Activated effector memory CD4-positive, alpha-beta T cell treated with Interleukin-2 at 50 U/mL for 16 hours (primary cell): ENCODE data around the gene NPR3.

Experiments
- DNase-seq: peaks from one replicate; pipeline ENCODE4 v3.0.0-alpha.2; 2020

The NPR3 gene, protein sequence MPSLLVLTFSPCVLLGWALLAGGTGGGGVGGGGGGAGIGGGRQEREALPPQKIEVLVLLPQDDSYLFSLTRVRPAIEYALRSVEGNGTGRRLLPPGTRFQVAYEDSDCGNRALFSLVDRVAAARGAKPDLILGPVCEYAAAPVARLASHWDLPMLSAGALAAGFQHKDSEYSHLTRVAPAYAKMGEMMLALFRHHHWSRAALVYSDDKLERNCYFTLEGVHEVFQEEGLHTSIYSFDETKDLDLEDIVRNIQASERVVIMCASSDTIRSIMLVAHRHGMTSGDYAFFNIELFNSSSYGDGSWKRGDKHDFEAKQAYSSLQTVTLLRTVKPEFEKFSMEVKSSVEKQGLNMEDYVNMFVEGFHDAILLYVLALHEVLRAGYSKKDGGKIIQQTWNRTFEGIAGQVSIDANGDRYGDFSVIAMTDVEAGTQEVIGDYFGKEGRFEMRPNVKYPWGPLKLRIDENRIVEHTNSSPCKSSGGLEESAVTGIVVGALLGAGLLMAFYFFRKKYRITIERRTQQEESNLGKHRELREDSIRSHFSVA

DNA sequence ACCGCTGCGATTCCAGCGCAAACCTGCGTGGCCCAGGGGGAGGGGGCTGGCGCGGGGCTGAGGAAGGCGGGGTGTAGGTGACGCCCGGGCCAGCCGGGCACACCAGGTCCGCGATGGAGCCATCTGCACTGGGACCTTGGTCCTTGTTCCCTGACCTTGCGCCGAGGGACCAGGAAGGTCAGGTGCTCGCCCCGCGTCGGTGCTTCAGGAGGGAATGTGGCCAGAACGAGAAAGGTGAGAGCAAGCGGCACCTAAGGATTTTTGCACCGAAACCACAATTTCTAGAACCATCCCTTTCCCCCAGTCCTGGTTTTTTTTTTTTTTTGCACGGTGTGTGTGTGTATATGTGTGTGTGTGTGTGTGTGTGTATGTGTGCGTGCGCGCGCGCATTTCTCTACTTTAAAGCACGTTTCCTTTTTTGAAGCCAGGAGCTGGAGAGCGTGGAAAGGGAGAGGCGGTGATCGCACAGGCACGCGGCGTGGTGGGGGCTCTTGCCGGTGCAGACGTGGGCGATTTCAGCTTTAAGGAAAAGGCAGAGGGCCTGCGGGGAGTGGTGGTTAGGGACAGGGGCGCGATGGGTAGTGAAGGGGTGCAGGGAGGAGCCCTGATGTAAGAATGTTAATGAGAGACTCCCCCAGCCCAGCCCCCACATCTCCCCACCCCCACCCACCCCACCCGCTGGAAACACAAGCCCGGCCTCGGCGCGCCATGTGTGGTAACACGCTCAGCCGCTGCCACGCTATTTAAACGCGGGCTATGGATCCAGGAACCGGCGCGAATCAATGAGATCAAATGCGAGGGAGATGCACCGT lies at the start of gene NPR3:
TSS of gene NPR3 (plus strand) at position 772 of the 812 bp plus-strand sequence. CDS start 456 bp downstream, outside the sequence.
- DNase-seq: no peak

DNA sequence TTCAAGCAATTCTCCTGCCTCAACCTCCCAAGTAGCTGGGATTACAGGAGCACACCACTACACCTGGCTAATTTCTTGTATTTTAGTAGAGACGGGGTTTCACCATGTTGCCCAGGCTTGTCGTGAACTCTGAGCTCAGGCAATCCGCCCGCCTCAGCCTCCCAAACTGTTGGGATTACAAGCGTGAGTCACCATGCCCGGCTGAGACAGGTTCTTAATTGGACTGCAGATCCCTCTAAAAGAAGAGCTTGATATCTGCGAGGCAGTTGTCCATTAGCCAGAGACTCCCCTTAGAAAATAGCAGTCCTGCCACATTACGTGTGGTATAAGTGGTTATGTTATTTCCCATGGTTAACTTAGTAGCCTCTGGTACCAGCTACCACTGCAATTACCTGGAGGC lies 46.6 kb upstream of the NPR3 start:
- no peak for DNase-seq

DNA sequence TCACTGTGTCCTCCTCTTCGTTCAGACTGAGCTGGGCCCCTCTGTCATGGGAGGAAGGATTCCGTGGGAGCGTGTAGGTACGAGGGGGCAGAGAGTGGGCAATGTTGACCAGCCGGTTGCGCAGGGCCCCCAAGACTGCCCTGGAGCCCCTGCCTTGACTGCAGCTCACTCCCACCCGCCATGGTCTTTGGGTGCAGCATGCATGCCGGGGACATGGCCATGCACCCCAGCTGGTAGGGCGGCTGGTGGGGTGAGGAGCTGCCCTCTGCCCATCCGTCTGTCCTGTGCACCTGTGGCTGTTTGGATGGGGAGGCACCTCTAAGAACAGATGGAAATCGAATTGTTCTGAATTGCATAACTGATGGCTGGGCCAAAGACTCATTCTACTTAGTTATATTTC lies 42.6 kb upstream of the NPR3 start:
- no peak for DNase-seq

DNA sequence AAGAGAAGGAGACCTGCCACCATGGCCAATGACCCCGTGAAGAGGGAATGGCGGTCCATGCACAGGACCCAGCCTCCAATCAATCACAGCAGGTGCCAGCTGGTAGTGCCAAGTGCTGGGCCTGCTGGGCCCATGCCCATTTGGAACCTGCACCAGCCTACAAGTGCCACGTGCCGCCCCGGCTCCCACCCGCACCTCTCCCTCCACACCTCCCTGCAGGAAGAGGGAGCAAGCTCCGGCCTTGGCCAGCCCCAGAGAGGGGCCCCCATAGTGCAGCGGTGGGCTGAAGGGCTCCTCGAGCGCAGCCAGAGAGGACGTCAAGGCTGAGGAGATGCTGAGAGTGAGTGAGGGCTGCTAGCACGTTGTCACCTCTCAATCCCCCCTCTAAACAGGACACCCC lies 37.8 kb upstream of the NPR3 start:
- no peak for DNase-seq

DNA sequence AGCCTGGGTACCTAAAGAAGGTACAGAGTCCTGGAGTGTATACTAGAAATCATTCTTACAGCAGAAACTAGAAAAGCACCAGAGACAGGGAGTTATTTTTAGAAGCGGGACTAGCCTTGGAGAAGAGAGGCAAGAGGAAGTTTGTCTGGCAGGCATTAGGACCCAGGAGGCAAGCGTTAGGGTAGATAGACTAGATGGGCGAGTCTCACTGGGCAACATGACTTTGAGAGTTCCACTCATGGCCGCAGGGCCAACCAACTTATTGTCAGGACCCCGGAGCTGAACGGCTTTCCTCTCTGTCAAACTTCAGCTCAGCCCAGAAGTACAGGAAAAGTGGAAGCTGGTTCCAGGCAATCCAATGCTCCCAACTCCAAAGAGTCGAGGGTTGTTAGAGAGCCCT lies 34.1 kb upstream of the NPR3 start:
- no peak for DNase-seq

DNA sequence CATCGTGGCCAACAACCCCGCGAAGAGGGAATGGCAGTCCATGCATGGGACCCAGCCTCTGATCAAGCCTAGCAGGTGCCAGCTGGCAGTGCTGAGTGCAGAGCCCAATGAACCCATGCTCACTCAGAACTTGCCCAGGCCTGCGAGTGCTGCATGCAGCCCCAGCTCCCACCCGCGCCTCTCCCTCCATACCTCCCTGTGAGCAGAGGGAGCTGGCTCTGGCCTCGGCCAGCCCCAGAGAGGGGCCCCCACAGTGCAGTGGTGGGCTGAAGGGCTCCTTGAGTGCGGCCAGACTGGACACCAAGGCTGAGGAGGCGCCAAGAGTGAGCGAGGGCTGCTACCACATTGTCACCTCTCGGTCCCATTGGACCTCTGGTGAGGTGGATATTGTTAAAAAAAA lies 32.6 kb upstream of the NPR3 start:
- no peak for DNase-seq

DNA sequence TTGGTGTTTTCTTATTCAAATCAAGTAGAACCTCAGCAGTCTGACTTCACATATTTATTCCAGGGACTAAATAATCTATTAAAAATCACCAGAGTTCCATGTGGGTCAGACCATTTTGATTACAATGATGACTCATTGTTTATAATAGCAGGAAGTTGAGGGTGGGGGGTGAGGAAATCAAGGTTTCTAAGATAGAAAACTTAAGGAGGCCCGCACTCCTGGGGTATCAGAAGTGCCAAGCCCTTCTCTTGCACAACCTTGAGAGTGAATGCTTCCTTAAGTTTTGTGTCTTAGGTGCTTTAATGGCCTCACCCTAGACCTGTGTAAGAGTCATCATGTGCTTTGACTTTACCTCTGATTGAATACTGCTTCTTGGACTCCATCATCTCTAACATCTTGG lies 31.9 kb upstream of the NPR3 start:
- DNase-seq: no peak

DNA sequence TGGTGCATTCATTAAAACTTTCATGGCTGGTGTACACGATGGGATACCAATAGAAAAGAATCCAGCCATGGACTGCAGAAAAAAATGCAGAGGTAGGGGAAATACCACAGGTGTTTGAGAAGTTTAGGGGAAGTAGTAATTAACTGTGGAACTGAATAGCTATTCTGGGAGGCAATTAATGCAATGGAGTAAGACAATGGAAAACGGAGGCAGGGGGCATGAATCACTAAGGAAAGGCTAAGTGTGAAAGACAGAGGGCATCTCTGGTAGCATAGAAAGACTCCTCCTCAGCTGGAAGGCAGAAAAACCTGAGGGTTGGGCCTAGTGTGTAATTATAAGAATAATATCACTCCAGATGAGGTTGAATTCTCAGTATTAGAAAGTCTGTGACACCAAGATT lies 30.9 kb upstream of the NPR3 start:
- no peak for DNase-seq

DNA sequence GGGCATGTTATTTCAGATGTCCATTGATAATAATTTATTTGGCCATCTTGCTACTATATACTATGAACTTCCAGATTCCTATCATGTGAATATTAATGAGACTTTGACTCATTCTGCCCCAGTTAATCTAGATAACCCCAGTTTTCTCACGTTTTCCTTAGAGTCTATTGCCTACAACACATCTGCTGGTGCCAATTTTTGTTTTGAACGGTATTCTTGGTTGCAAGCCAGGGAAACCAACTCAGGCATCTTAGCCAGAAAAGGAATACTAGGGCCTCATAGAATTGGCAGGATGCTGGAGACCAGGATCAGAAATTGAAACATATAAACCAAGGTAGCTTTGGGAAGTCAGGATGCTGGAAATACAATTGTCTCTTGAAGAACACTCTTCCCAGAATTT lies 28.0 kb upstream of the NPR3 start:
- DNase-seq: no peak

DNA sequence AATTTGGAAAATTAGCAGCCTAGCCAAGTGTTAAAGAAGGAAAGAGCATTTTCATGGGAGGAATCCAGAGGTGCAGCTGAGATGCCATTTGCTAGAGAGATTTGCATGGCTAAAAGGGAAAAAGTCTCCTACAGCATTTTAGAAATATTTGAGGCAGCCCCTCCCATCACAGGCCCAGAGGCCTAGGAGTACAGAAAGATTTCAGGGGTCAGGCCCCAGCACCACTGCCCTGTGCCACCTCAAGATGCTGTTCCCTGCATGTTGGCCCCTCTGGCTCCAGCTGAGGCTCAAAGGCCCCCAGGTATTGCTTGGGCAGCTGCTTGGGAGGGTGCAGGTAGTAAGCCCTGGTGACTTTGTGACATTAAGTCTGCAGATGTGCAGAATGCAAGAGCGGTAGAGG lies 26.9 kb upstream of the NPR3 start:
- DNase-seq: no peak

DNA sequence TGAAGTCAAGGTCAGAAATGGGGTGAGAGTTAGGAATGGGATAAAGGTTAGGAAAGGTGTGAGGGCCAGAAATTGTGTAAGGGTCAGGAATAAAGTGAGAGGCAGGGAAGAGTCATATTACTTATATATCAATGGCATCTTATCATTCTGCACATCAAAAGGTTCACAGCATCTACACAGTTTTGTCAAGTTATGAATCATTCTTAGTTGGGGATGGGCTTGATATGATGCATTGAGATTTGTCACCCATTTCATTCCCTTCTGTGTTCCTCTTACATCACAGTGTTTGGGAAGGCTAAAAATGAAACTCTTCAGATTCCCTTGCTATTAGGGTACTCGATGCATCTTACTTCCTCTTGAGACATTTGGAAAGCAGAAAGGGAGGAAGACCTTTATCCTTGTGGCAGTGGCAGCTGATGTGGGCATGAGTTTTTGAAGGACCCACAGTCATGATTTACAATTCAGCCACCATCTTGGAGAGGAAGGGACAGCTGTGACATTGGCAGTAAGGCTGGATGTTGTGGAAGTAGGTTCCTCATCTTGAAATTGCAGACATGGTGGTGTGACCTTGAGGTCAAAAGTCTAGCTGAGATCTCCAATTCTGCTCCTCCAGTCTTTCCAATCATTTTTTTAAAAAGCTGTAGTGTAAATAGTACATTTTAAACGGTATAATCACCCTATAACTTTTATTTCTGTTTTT lies 24.2 kb upstream of the NPR3 start:
- DNase-seq: no peak

DNA sequence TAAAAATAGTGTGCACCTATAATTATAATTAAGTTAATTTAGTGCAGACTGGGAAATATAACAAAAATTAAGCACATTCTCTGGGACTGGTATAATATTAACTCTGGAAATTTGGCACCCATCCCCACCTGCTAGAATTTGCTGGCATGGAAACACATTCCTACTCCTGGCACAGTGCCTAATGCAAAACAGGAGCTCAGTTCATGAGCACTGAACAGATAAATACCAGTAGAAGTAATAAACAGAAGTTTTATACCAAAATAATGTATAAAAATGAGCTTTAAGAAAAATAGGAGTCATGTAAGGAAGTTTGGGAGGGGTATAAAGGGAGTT lies 23.7 kb upstream of the NPR3 start:
- no peak for DNase-seq

DNA sequence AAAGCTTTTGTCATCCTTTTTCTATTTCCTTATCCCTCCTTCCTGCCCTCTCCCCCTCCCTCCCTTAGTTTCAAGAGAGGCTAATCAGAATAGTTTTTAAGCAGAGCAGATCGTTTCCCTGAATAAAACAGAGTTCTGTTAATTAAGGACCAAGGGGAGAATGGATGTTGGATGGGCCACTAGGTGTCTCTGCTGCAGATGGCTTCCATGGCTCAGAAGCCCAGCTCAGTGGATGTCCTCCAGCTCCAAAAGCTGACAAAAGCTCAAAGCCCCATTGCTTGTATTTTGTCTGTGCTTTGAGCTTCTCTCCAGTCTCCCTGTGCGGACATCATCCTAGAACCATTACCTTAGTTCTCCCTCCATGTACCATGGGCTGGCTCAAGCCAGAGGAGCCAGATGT lies 21.0 kb upstream of the NPR3 start:
- DNase-seq: no peak

DNA sequence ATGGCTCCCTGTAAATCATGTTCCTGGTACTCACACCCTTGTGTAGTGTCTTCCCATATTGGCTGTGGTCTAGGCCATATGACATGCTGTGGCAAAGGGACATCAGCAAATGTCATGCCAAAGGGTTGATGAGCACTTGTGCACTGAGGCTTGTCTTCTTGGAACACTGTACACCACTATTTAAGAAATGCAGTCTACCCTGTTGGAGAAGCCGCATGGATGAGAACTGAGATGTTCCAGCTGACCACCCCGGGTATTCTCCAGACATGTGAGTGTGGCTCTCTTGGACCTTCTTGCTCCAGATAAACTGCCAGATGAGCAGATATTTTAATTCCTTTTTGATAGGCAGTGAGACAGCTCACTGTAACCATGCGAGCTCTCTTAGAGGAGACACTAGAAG lies 20.5 kb upstream of the NPR3 start:
- no peak for DNase-seq

DNA sequence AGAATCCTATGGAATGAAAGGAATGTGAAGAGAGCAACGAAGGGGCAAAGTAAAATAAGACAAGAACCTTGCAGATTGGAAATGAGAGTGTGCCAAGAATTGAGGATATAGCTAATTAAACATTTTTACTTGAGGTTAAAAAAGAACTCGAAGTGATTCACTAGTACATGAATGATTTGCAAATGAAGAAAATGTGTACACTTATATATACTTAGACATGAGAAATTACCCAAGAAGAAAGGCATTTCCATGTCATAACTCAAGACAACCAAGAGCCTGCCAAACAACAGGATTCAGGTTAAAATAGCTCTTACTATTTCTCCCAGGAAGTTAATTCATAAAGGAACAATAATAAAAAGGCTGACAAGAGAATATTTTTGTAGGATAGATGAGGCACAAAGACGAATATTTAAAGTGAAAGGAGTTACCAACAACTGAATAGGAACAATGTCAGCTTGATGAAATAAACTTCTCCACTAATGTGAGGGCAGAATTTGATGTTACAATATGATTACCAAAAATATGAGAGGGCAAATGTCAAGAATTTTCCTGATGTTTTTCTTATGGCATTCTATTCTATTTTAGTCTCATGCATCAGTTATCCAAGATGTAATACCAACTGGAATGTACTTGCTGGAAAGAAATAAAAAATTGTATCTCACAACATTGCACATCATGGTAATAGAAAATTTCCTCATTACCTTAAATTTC lies 18.9 kb upstream of the NPR3 start:
- no peak for DNase-seq

DNA sequence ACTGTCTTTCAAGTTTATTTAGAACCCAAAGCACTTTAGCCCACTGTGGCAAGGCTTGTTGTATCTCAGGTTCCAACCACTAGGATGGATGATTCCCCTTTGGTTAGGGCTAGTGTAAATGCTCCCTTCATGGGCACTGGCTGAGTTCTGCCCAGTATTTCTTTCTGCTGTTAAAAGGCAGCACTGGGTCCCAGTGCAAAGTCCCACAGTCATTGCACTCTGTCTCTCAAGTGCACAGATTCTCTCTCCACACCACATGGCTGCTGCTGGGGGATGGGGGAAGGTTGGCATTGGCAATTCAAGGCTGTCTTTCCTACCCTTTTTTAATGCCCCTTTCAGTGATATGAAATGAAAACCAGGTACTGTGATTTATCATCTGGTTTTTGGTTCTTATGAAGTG lies 7.2 kb upstream of the NPR3 start:
- DNase-seq: no peak

DNA sequence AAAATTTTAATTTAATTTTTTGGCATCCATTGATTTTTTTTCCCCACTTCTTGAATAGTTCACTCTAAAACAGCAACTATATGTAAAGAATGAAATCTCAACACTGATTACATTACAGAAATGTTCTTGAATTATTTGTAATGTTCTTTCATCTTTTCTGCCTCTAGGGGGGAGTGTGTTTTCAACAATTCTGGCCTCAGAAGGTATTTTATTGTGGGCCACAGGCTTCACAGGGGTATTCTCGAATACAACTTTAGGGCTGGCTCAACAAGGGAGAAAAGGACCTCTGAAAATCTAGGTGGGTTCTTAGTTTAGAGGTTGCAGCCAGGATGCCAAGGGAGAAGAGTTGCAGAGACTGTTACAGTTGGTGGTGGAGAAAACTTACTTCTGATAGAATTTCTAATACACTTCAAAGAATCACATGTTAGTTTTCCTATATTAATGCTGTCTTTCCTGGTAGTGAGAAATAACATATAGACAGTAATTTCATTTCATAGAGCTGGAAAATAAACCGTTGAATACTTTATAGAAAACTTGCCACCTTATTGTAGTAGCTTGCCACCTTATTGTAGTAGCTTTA lies 3.6 kb upstream of the NPR3 start:
- DNase-seq: no peak

DNA sequence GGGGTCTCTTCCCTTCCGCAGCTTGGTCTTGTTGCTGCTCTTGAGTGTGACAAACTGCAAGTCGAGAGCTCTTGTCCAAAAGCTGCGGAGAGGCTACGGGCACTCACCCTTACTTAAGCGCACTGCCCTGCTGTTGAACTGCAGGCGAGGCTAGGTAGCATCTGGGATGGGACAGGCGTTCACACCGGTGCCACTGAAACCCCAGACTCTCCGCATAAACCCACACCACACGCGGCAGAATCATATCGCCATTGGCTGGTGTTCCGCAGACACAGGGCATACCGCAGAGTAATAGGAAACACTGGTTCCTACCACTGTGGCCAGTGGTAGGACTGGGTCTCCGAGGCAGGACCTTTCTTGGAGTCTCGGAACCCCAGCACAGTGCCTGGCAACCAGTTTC lies 2.2 kb upstream of the NPR3 start:
- DNase-seq: no peak

DNA sequence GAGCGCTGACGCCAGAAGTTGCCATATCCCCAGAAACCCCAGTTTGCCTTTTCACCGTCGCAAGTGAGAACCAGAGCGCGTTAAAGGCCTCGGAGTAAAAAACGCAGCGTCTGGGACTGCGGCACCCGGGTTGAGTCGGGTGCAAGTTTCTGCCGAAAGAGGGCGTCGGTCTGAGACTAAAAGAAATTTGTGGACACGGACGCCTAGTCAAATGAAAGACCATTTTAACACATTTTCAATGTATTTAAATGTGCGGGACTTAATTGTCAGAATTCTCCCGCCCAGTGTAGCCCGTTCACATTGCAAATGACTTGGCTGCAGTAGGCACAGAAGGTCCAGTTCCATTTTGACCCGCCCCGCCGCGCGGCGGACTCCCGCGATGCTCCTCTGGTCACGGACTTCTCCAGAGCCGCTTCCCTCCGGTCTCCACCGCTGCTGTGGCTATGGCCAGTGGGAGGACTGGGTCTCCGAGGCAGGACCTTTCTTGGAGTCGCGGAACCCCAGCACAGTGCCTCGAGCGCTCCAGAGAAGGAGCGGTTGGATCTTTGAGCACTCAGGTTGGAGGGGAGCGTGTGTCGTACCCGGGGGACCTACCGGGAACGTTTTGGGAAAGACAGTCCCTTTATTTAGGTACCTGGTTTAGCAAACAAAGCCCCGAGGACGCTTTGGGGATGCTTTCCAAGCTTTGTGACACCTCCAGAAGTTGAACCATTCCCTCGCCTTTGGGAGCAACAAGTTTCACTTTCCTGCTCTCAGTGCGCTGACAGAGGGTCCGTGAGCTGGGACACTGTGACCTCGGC lies 1.2 kb upstream of the NPR3 start:
- no peak for DNase-seq

DNA sequence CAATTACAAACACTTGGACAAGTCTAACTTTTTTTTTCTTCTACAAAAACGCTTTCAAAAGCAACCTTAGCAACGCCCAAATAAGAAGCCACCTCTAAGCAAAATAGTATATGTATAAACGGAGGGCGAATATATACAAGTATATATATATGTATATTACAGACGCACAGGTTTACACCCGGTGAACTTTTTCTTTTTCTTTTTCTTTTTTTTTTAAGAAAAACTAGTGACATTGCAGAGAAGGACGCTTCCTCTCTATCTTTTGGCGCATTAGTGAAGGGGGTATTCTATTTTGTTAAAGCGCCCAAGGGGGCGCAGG lies 200 bp downstream of the NPR3 start:
- DNase-seq: no peak

DNA sequence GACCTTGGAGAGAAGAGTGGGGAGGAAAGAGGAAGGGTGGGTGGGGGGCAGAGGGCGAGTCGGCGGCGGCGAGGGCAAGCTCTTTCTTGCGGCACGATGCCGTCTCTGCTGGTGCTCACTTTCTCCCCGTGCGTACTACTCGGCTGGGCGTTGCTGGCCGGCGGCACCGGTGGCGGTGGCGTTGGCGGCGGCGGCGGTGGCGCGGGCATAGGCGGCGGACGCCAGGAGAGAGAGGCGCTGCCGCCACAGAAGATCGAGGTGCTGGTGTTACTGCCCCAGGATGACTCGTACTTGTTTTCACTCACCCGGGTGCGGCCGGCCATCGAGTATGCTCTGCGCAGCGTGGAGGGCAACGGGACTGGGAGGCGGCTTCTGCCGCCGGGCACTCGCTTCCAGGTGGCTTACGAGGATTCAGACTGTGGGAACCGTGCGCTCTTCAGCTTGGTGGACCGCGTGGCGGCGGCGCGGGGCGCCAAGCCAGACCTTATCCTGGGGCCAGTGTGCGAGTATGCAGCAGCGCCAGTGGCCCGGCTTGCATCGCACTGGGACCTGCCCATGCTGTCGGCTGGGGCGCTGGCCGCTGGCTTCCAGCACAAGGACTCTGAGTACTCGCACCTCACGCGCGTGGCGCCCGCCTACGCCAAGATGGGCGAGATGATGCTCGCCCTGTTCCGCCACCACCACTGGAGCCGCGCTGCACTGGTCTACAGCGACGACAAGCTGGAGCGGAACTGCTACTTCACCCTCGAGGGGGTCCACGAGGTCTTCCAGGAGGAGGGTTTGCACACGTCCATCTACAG lies 760 bp downstream of the NPR3 start:
- DNase-seq: no peak
